ENCODE data around the gene TMTC1. TPM values are rescaled to one million over a fixed set of nuclear protein-coding genes. Genes with fewer than 3 reads are reported as not detected.

TMTC1 gene
- total RNA-seq, 6 experiments from 2014 or later, result not detected

- no peak overlapping the region for H3K27ac Mint-ChIP-seq
- TF ChIP-seq CTCF (IDR thresholded peaks at IDR 0.05), result no peak
- no peak for DNase-seq
- H3K4me3 Mint-ChIP-seq, result no peak overlapping the region
- H3K9me3 Mint-ChIP-seq, result no peaks in the 10 kb centered on the region
- H3K27me3 Mint-ChIP-seq (ENCODE audit: insufficient read depth), result peaks cover 2% of the 10 kb centered on the region; the same call in 1 of the 2 replicates
- H3K4me1 Mint-ChIP-seq (ENCODE audit: low read depth), result no peaks in the 10 kb centered on the region; the same call in 1 of the 2 replicates
- H3K36me3 Mint-ChIP-seq (ENCODE audit: low read depth), result no peaks in the 10 kb centered on the region
These were observed 248.8 kb downstream of the TMTC1 start for GRCh38 chr12:29534935-29535334.

- Mint-ChIP-seq H3K9me3 (no peaks in the 10 kb centered on the region), H3K27ac (no peak overlapping the region), H3K4me3 (no peak overlapping the region), H3K4me1 (ENCODE audit: low read depth) (no peaks in the 10 kb centered on the region; the same call in 1 of the 2 replicates), H3K36me3 (ENCODE audit: low read depth) (no peaks in the 10 kb centered on the region), H3K27me3 (ENCODE audit: insufficient read depth) (peaks cover 2% of the 10 kb centered on the region; the same call in 1 of the 2 replicates)
- no peak for TF ChIP-seq CTCF (IDR thresholded peaks at IDR 0.05)
- no peak for DNase-seq
These were observed 249.8 kb downstream of the TMTC1 start for GRCh38 chr12:29533815-29534489.

GRCh38 chr12:29531471-29531870, 252.3 kb downstream of the TMTC1 start:
- H3K27ac Mint-ChIP-seq, result no peak overlapping the region
- H3K36me3 Mint-ChIP-seq (ENCODE audit: low read depth), result no peaks in the 10 kb centered on the region
- no peak overlapping the region for H3K4me3 Mint-ChIP-seq

GRCh38 chr12:29530436-29530835, 253.3 kb downstream of the TMTC1 start:
- no peaks in the 10 kb centered on the region for H3K9me3 Mint-ChIP-seq
- H3K4me1 Mint-ChIP-seq (ENCODE audit: low read depth), result no peaks in the 10 kb centered on the region
- peaks cover 2% of the 10 kb centered on the region; the same call in 1 of the 2 replicates for H3K27me3 Mint-ChIP-seq (ENCODE audit: insufficient read depth)
- no peak for DNase-seq
- H3K4me3 Mint-ChIP-seq, result no peak overlapping the region
- no peaks in the 10 kb centered on the region for H3K36me3 Mint-ChIP-seq (ENCODE audit: low read depth)
- H3K27ac Mint-ChIP-seq, result no peak overlapping the region
- TF ChIP-seq CTCF (IDR thresholded peaks at IDR 0.05), result no peak

More at GRCh38 chr12:29531471-29531870, 252.3 kb downstream of the TMTC1 start:
- Mint-ChIP-seq H3K4me1 (ENCODE audit: low read depth) (no peaks in the 10 kb centered on the region), H3K9me3 (no peaks in the 10 kb centered on the region), H3K27me3 (ENCODE audit: insufficient read depth) (peaks cover 2% of the 10 kb centered on the region; the same call in 1 of the 2 replicates)
- DNase-seq, result no peak
- TF ChIP-seq CTCF (IDR thresholded peaks at IDR 0.05), result no peak

GRCh38 chr12:29528161-29528560, 255.6 kb downstream of the TMTC1 start:
- Mint-ChIP-seq H3K4me1 (ENCODE audit: low read depth) (no peaks in the 10 kb centered on the region), H3K36me3 (ENCODE audit: low read depth) (no peaks in the 10 kb centered on the region), H3K27ac (no peak overlapping the region), H3K9me3 (no peaks in the 10 kb centered on the region), H3K27me3 (ENCODE audit: insufficient read depth) (peaks cover 2% of the 10 kb centered on the region; the same call in 1 of the 2 replicates), H3K4me3 (no peak overlapping the region)
- no peak for DNase-seq
- TF ChIP-seq CTCF (IDR thresholded peaks at IDR 0.05), result no peak

All from HFFc6 (cell line).